CD4-positive, alpha-beta T cell (primary cell): ENCODE data around the gene RTN4RL2. TPM values are rescaled to one million over a fixed set of nuclear protein-coding genes. Genes with fewer than 3 reads are reported as not detected.

Experiments
- ATAC-seq: fragments of 200-7000 bp; cut with Tn5 transposase; one replicate; pipeline ENCODE4 v1.10.0; 2022; ENCODE audit warnings: mild to moderate bottlenecking; ENCODE audit not compliant: poor library complexity
- CTCF ChIA-PET: fragments of 350-600 bp; sonication (Branson Sonifier 250); formaldehyde crosslinking; loops from one replicate; lab custom pipeline; 2021; ENCODE audit warnings: antibody characterized with exemption, inconsistent platforms; lab: Charles Lee
- POLR2A ChIA-PET: fragments of 350-600 bp; sonication (Branson Sonifier 250); formaldehyde crosslinking; loops from one replicate; lab custom pipeline; 2021; ENCODE audit warnings: antibody characterized with exemption, inconsistent platforms; lab: Charles Lee
- DNase-seq, 14 experiments: peaks; one replicate each; pipeline ENCODE4 v3.0.0-alpha.2; 2013 to 2020; ENCODE audit warnings: mixed read lengths in 2 of 14
- H3K27ac ChIP-seq, 2 donors: one replicate each; pipeline versions ENCODE4 v1.5.1 to v1.7.0; 2013; ENCODE audit warnings: low read length in 2 of 2, low read depth in 1 of 2, mild to moderate bottlenecking in 1 of 2
- H3K27me3 ChIP-seq, 2 experiments: 1 replicate in 1 of 2; 2 replicates in 1 of 2; pipeline versions ENCODE4 v1.6.1 to v1.7.0; 2013; ENCODE audit warnings: low read length in 2 of 2, control low read depth in 1 of 2, mild to moderate bottlenecking in 1 of 2, moderate library complexity in 1 of 2; ENCODE audit not compliant: insufficient read depth in 2 of 2, control insufficient read depth in 1 of 2
- H3K36me3 ChIP-seq: one replicate; pipeline ENCODE4 v1.6.1; 2013; ENCODE audit warnings: low read length, control low read depth; ENCODE audit not compliant: insufficient read depth
- H3K4me1 ChIP-seq: one replicate; pipeline ENCODE4 v1.6.1; 2013; ENCODE audit warnings: low read length, control low read depth; ENCODE audit not compliant: insufficient read depth
- H3K4me3 ChIP-seq: one replicate; pipeline ENCODE4 v1.5.1; 2013; ENCODE audit warnings: mild to moderate bottlenecking, low read length, moderate library complexity
- H3K9me3 ChIP-seq, 2 experiments: 1 replicate in 1 of 2; 2 replicates in 1 of 2; pipeline versions ENCODE4 v1.6.1 to v1.7.0; 2013; ENCODE audit warnings: low read length in 2 of 2, mild to moderate bottlenecking in 2 of 2, control low read depth in 1 of 2, moderate library complexity in 1 of 2; ENCODE audit not compliant: control insufficient read depth in 1 of 2, insufficient read depth in 1 of 2
- H3K27ac Mint-ChIP-seq: one replicate; pipeline ENCODE4 v1.8.0; 2020; ENCODE audit warnings: mixed read lengths
- H3K27me3 Mint-ChIP-seq: one replicate; pipeline ENCODE4 v1.8.0; 2021; ENCODE audit warnings: mixed read lengths
- H3K36me3 Mint-ChIP-seq: one replicate; pipeline ENCODE4 v1.8.0; 2021; ENCODE audit warnings: low read depth, mixed read lengths
- H3K4me1 Mint-ChIP-seq: one replicate; pipeline ENCODE4 v1.8.0; 2021; ENCODE audit warnings: low read depth, mixed read lengths
- H3K4me3 Mint-ChIP-seq: one replicate; pipeline ENCODE4 v1.8.0; 2020; ENCODE audit warnings: mild to moderate bottlenecking, mixed read lengths
- H3K9me3 Mint-ChIP-seq: one replicate; pipeline ENCODE4 v1.8.0; 2020; ENCODE audit warnings: mixed read lengths
- CTCF ChIP-seq: fragments of 200-600 bp; IDR thresholded peaks from one replicate; pipeline ENCODE4 v1.8.0; 2022; ENCODE audit warnings: antibody characterized with exemption, mild to moderate bottlenecking
- intact Hi-C, 2 experiments: fragments of 100-400 bp; cut with DNase I in 1 of 2; cut with micrococcal nuclease in 1 of 2; formaldehyde crosslinking; loops; one replicate each; pipeline versions ENCODE4 v1.15.1 to v1.9.0; 2023 to 2025; cut with DNase I, micrococcal nuclease
- total RNA-seq, 174 experiments: library from RNA in 2 of 174; stranded (reverse) in 2 of 174; gene quantifications; one replicate each; pipeline ENCODE4 v1.2.3 and lab custom pipeline; 2021 to 2026

The RTN4RL2 gene
- total RNA-seq, 2 experiments from 2014 or later: 0.17 to 0.19 TPM

GRCh38 chr11:57425565-57426438, 34.5 kb upstream of the RTN4RL2 start:
- peak overlapping the region; percentile 87 for H3K4me3 Mint-ChIP-seq

GRCh38 chr11:57426439-57426928, 33.8 kb upstream of the RTN4RL2 start:
- Mint-ChIP-seq H3K4me3 (peak overlapping the region; percentile 87), H3K4me1 (peaks cover 56% of the 10 kb centered on the region), H3K27ac (peak overlapping the region; percentile 87), H3K27me3 (no peaks in the 10 kb centered on the region), H3K36me3 (peaks cover 30% of the 10 kb centered on the region), H3K9me3 (no peaks in the 10 kb centered on the region)
- H3K4me1 ChIP-seq: peaks cover 39% of the 10 kb centered on the region
- no peaks in the 10 kb centered on the region for H3K27me3 ChIP-seq
- ChIA-PET POLR2A (interaction anchor here (0.6 to 2.3 kb wide), 2 partner anchors 32 to 1120 kb away, joined by 3 to 16 read pairs; no protein-coding TSS in a partner anchor), CTCF (interaction anchor here (1.0 kb wide), 1 partner anchor 81 kb away, joined by 3 read pairs; no protein-coding TSS in a partner anchor)
- DNase-seq (peak in 2 of 14 experiments; percentile 19 to 57), ATAC-seq (no peak)
- H3K36me3 ChIP-seq: peaks cover 4% of the 10 kb centered on the region
- TF ChIP-seq CTCF: no peak
- H3K4me3 ChIP-seq: peak overlapping the region; percentile 61
- H3K27ac ChIP-seq: peak overlapping the region; percentile 11 to 58
- intact Hi-C loops: loop anchor here in 1 of 2 experiments (2.0 to 5.0 kb wide), 2 partner anchors 30 to 79 kb away; no protein-coding TSS in a partner anchor
- no peaks in the 10 kb centered on the region for H3K9me3 ChIP-seq

More at GRCh38 chr11:57425565-57426438, 34.5 kb upstream of the RTN4RL2 start:
- H3K27ac Mint-ChIP-seq: peak overlapping the region; percentile 89
- H3K9me3 Mint-ChIP-seq: no peaks in the 10 kb centered on the region
- H3K27me3 Mint-ChIP-seq: no peaks in the 10 kb centered on the region
- TF ChIP-seq CTCF: no peak
- POLR2A ChIA-PET: interaction anchor here (0.6 to 2.3 kb wide), 4 partner anchors 32 to 1121 kb away, joined by 3 to 16 read pairs (median 4); partner anchors contain the start of gene TNKS1BP1
- H3K27me3 ChIP-seq: no peaks in the 10 kb centered on the region
- peaks cover 39% of the 10 kb centered on the region for H3K4me1 ChIP-seq
- H3K4me3 ChIP-seq: peak overlapping the region; percentile 61
- CTCF ChIA-PET: interaction anchor here (0.6 to 2.3 kb wide), 3 partner anchors 32 to 80 kb away, joined by 3 to 15 read pairs (median 3); no protein-coding TSS in a partner anchor
- peak overlapping the region; percentile 64 to 80 for H3K27ac ChIP-seq
- intact Hi-C loops: loop anchor here (2.0 to 5.0 kb wide), 3 partner anchors 31 to 79 kb away; no protein-coding TSS in a partner anchor
- H3K36me3 Mint-ChIP-seq: peaks cover 35% of the 10 kb centered on the region
- peaks cover 5% of the 10 kb centered on the region for H3K36me3 ChIP-seq
- DNase-seq: no peak
- peaks cover 56% of the 10 kb centered on the region for H3K4me1 Mint-ChIP-seq
- no peaks in the 10 kb centered on the region for H3K9me3 ChIP-seq
- no peak for ATAC-seq
